ENCODE data around the gene RERE. TPM values are rescaled to one million over a fixed set of nuclear protein-coding genes. Genes with fewer than 3 reads are reported as not detected.

RERE gene
- total and polyA plus RNA-seq, 12 donors = 33.4 to 146 (median 72.7) TPM

- Histone ChIP-seq H3K4me3 (peak within 1 kb of the TSS in 2 of 4 donors; percentile 43 to 62), H3K27ac (peak within 1 kb of the TSS in 1 of 5 donors; percentile 47), H3K9me3 (replicated peaks in 1 of 3) (no peaks in the 10 kb centered on the region), H3K4me1 (replicated peaks in 1 of 2) (peaks cover 3 to 15% of the 10 kb centered on the region in 2 donors), H3K27me3 (no peaks in the 10 kb centered on the region), H3K36me3 (replicated peaks in 1 of 2) (no peaks in the 10 kb centered on the region)
- peak; percentile 59 to 88 (median 79) for DNase-seq
- peak in 1 of 2 donors; percentile 39 for TF ChIP-seq POLR2A (IDR thresholded peaks at IDR 0.05)
- TF ChIP-seq CTCF (IDR thresholded peaks at IDR 0.05) = peak in 1 of 6 experiments; percentile 13
- WGBS, 4 donors = 11 to 42% (median 21%) methylated on average over 23 to 75 of the region's 75 CpGs
- intact Hi-C loops (cut with DNase I) = loop anchor here (5.0 to 10.0 kb wide), 2 partner anchors 291 to 293 kb away; partner anchors contain the start of gene ERRFI1 (in 2 of the 2)
Measured at GRCh38 chr1:8317647-8318381, 499.6 kb downstream of the RERE start, which contains the start of gene SLC45A1. TSS of gene SLC45A1 (plus strand) at chr1:8318114. CDS start at chr1:8324330, 6,216 bp downstream.

- no peak for TF ChIP-seq CTCF (IDR thresholded peaks at IDR 0.05)
- no peak for TF ChIP-seq POLR2A (IDR thresholded peaks at IDR 0.05)
- Histone ChIP-seq H3K9me3 (replicated peaks in 1 of 3) (no peaks in the 10 kb centered on the region), H3K27me3 (no peaks in the 10 kb centered on the region), H3K27ac (no peak overlapping the region), H3K36me3 (replicated peaks in 1 of 2) (no peaks in the 10 kb centered on the region), H3K4me3 (no peak overlapping the region), H3K4me1 (replicated peaks in 1 of 2) (peaks cover 3 to 15% of the 10 kb centered on the region in 2 donors)
- 80 to 92% (median 89%) methylated on average over 12 to 14 of the region's 14 CpGs for WGBS, 4 donors
- intact Hi-C loops (cut with DNase I) = loop anchor here (5.0 to 10.0 kb wide), 2 partner anchors 289 to 291 kb away; partner anchors contain the start of gene ERRFI1 (in 2 of the 2)
- DNase-seq = no peak
Measured at GRCh38 chr1:8315573-8316475, 501.6 kb downstream of the RERE start.

GRCh38 chr1:8314346-8315280 lies 502.8 kb downstream of the RERE start:
- WGBS, 4 donors = 31 to 43% (median 37%) methylated on average over 9 to 21 of the region's 21 CpGs
- Histone ChIP-seq H3K36me3 (replicated peaks in 1 of 2) (no peaks in the 10 kb centered on the region), H3K27ac (no peak overlapping the region), H3K27me3 (no peaks in the 10 kb centered on the region), H3K4me3 (no peak overlapping the region), H3K4me1 (replicated peaks in 1 of 2) (peaks cover 3 to 15% of the 10 kb centered on the region in 2 donors), H3K9me3 (replicated peaks in 1 of 3) (no peaks in the 10 kb centered on the region)
- DNase-seq = peak; percentile 80 to 92 (median 84)
- TF ChIP-seq CTCF (IDR thresholded peaks at IDR 0.05) = peak; percentile 72 to 97 (median 92)
- no peak for TF ChIP-seq POLR2A (IDR thresholded peaks at IDR 0.05)
- intact Hi-C loops (cut with DNase I) = loop anchor here (5.0 to 10.0 kb wide), 3 partner anchors 287 to 332 kb away; partner anchors contain the start of gene ERRFI1 (in 2 of the 2)

Measured in adrenal gland (tissue), 12 donors.